Putamen (tissue), 1 donor: ENCODE data around the gene KCNH5.

Experiments used
- DNase-seq: peaks from one replicate; pipeline ENCODE4 v3.0.0-alpha.2; 2016; ENCODE audit warnings: low spot score

Gene KCNH5

DNA sequence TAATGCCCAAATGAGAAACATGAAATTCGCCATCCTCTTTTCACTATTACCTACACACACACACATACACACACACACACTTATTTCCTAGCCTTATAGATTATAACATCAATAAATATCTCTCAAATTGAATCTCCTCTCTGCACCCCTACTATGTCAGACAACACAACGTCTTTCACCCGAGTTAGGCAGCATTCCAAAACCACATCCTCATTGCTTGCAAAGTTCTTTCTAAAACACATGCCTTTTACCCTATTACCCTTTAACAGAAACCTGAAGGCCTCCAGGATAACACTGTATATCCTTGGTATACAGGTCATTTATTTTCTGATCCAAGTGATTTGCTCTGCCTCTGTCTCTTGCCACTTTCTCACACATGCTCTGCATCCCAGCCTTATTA lies 56.3 kb downstream of the KCNH5 start:
- no peak for DNase-seq

DNA sequence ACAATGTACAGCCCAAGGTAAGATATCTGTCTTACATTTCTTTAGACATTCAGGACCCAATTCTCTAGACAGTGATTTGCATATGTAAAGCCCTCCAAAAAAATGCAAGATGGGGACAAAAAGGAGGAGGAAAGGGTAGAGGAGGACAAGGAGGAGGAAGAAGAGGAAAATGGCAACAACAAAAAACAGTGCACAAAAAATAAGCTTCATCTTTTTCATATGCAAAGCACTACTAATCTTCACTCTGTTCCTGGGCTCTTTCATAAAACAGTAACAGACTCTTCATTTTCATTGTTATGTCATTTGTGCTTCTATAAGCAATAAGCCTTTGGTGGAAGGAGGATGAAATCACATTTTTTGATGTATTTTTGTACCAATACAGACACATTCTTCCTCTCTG lies 61.4 kb downstream of the KCNH5 start:
- no peak for DNase-seq

DNA sequence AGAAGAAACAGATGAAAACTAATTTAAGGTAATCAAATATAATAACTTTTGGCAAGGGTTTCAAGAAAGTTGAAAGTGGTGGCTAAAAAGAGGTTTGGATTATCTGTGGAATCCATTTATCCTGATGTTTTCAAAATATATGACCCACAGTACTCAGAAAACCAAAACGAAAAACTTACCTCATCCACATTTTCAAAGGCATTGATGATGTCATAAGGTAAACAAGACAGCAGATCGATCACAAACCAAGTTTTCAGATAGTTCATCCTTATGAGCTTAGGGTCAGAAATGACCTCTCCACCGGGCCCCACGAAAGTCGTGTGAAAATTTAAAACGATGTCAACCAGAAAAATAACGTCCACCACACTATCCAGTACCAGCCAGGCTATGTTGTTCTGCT lies 64.6 kb downstream of the KCNH5 start:
- no peak for DNase-seq

DNA sequence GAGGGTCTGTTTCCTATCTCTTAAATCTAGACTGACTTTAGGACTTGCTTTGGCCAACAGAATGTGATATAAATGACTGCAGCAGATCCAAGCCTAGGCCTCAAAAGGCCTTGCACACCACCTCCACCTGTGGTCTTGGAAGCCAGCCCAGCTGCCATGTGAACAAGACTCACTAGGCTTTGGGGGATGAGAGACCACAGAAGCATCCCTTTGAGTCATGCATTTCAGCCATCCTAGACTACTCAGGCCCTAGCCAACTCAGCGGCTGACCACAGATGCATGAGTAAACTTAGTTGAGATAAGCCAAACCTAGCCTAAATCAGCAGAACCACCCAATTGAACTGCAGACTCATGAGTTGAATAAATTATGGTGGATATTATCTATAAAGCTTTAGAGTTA lies 87.7 kb downstream of the KCNH5 start:
- no peak for DNase-seq

DNA sequence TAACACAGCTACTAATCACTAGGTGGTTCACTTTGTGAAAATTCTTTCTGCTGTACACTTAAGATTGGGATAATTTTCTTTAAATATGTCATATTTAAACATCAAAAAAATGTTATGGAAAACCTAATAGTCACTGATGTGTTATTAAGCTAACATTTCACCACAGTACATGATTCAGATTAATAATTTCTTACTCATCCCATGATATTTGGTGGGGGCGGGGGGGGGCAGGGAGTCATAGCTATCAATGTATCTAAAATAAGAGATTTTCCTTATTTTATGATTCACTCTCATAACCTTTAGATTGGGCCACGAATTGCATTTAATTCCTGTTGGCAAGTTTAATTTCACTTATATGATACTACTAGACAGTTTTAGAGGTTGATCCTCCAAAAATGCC lies 88.8 kb downstream of the KCNH5 start:
- DNase-seq: no peak

DNA sequence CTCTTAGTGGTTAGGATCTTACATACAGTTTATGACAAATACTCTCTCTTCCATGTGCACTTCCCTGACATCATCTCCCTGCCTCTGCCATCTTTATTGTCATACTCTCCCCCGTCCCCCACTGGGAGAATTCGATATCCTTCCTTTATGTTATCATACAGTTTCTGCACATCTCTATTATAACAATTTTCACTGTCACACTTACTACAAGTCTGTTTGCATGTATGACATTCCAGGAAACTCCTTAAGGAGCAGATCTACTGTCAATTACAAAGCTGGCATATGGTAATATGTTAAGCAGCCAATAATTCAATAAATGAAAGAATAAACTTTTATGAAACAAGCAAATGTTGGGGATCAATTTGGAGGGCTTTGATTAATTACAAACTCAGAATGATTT lies 91.1 kb downstream of the KCNH5 start:
- DNase-seq: no peak

DNA sequence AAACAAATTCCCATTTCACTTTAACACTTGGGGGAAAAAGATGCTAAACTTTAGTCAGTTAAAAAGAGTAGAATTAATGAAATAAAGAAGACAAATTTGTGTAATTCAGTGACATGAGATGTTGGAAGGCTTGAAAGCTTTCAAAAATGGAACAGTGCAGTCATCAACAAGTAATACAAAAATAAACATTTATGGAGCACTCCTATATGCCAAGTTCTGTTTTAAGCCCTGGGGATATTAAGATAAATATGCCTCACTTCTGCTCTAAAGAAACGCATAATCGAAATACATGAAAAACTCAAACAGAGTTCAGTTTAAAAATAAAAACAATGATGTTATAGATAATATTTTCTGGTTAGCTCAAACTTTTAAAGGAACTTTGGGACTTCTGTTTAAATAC lies 93.0 kb downstream of the KCNH5 start:
- no peak for DNase-seq

DNA sequence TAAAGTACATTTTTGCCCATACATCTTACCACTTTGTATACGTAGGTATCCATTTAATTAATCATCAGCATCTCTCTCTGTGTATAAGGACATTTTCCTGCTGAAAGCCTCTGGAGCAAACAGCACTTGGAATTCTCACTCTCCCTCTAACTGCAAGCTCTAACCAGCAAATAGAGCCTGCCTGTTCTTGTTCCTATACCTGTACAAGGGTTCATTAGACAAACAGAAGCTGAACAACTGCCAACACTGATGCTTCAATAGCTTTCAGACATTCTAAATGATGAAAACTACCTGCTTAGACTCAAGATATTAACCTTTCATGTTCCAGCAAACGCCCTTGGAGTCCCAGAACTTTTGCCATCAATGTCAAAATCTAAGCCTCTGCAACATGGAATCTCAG lies 98.0 kb downstream of the KCNH5 start:
- no peak for DNase-seq

DNA sequence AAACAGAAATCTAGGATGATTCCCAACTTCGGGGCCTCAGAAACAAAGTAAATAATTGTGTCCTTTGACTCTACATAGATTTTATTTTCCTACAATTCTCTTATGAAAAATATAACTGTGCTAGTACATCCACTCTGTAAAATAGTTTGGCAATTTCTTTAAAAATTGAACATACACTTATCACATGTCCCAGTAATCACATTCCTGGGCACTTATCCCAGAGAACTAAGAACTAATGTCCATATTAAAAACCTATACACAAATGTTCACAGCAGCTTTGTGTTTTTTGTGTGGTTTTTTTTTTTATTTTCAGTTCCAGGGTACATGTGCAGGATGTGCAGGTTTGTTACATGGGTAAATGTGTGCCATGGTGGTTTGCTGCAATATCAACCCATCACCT lies 99.0 kb downstream of the KCNH5 start:
- no peak for DNase-seq

DNA sequence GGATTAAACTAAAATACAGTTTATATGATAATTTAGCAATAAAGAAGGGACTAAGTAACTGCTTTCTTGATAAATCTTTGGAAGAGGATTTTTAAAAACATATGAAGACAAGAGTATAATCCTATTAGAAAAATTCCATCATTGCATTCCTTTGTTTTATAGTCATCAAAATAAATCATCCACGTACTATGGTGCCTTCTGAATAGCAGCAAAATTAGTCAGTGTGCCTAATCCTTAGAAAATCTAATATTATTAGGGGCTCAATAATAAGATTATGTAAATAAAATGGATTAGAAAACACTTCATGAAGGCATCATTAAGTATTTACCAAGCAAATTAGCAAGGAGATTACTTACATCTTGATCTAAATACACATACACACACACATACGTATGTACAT lies 102.1 kb downstream of the KCNH5 start:
- DNase-seq: no peak

DNA sequence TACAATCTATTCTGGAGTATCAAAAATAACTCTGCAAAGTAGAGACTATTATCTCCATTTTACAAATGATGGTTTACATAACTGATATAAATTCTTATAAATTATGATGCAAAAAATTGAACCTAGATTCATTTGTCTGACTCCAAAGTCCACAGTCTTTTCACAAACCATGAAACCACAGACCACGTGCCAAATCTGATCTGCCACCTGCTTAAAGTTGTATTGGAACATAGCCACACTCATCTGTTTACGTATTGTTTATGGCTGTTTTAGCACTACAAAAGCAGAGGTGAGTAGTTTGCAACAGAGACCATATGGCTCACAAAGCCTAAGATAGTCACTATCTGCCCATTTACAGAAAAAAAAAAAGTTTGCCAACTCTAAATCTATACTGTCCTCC lies 105.3 kb downstream of the KCNH5 start:
- DNase-seq: no peak

DNA sequence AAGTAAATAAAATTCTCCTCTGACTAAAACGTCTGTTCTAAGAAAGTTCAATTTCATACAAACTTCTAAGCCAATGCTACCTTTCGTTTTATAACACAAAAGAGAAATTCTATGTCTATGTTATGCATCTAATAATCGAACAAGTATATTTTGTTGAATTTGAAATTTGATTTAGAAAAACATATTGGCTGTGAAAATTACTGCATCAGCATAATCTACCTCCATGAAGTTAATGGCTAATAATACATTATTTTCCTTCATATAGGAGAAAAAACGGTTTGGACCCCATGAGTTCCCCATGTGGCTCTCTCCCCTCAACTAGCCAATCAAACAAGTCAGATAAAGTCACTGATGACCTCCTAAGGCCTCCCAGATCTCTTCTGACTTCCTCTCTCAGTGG lies 106.5 kb downstream of the KCNH5 start:
- DNase-seq: no peak

DNA sequence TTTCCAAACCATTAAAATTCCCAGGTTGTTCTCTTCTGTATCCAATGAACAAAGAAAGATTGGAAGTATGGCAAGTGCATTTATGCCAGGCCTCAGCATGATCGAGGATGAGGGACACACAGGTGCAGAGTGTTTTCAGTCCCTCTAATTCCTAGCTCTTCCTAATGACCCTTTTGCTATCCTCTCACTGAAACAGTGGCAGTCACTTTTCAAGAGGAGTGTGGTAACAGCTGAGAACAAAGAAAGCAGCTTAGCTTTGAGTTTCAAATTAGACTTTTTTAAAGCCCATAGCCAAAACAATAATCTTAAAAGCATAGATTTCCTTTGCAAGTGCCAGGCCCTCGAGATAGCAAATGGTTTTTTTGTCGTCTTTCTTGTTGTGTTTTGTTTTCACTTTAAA lies 110.8 kb downstream of the KCNH5 start:
- DNase-seq: no peak

DNA sequence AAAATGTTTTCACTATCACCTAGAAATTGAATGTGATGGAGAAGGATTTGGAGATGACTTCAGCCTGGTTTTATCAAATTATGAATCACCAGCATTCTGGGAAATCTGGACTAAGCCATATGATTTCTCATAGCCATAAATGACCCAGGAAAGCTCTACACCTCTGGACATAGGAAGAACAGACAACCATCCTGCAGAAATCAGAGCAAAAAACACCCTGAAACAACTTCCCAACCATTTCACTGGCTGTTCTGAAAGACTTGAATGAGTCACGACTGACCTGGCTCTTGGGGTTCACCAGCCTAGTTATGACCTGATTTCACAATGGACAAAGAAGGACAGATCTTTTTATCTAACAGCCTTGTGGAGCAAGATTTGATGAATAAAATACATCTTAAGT lies 123.8 kb downstream of the KCNH5 start:
- DNase-seq: no peak

DNA sequence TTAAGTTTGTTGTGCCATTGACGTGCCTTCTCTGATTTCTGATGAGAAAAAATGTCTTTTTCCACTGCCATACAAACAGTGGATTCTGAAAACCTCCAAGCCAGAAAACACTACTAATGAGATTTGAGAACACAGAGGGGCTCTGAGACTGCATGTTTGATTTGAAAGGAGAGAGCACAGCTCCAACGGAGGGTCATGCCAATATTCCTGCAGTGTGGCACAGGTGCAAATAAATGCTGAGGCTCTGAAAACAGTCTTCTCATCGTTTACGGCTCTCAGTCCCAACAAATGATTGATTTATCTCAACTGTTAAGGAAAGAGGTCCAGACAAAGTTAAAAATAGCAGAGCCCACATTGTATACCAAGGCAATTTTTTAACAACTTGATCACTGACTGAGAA lies 128.7 kb downstream of the KCNH5 start:
- DNase-seq: no peak

DNA sequence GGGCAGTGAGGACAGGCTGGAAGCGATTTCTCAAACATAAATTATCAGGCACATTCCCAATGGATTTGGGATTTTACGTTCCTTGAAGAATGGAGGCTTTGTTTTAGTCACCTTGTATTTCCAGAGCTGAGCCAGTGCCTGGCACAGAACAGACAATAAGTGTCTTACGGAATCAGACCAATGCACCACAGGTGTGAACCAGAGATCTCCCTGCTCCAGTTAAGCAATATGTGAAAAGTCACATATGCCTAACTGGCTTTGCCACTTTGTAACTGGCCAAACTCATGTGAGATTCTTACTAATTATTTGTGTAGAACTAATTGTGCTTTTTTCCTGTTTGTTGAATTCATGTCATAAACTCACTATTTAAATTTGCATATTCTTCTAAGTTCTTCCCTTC lies 130.4 kb downstream of the KCNH5 start:
- no peak for DNase-seq

DNA sequence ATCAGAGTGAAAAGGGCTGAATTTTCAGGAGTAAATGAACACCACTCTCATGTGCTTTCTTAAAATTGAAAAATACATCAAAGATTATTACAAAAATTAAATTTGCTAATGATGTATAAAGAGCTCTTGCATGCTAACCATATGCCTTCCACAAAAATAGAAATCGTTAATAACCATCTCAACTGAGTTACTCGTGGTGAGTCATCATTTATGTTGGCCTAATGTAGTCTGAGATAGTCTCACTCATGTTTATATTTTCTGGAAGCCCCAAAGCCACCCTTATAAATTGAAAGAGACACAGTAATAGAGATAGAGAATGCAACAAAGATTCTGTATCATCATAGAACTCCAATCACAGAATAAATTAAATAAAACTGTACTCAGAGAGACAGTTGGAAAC lies 131.2 kb downstream of the KCNH5 start:
- no peak for DNase-seq

DNA sequence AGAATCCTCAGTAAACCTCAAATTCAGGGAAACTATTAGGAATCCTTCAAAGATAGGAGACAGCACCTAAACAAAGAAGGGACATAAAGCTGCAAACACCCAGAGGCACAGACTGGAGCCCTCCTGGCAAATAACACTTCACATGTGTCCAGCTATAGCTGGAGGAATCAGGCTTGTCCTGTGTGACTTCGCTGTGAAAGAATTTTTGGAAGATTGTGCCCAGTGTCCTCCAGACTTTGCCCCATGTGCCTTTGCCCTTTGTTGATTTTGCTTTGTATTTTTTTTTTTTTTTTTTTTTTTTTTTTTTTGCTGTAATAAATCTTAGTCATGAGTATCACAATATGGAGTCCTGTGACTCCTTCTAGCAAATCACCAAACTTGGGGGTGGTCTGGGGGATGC lies 136.8 kb downstream of the KCNH5 start:
- no peak for DNase-seq

DNA sequence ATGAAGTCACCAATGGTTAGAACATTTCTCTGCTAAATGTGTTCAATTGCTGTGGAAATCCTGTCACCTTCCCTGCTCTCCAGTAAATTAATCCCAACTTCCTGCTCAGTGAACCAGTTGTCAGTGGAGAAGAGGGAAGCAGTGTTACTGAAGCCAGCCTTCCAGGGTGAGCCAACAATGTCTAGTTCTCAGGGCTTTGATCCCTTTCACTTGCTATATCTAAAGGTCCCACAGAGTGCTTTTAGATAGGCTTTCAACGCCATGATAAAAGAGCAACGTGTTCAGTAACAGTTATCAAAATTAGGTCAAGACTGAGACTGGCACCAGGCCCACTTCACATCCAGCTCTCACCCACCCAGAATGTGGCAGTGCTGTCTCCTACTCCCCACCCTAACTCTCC lies 139.7 kb downstream of the KCNH5 start:
- DNase-seq: no peak

DNA sequence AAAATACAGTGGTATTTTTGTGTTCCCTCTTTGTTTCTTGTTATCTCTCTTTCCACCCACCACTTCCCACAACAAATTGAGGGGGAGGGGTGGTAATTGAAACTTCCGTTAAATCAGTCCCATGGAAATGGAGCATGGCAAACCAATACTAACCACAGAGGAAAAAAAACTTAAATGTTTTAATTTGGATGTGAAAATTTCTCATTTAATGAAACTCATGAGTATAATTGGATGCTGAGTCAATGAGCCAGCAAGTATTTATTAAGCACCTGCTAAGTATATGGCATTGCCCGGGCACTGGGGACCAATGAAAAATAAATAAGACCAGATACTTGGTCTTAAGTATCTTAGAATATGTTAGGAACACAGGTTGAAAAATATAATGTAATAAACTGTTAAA lies 147.5 kb downstream of the KCNH5 start:
- DNase-seq: no peak

DNA sequence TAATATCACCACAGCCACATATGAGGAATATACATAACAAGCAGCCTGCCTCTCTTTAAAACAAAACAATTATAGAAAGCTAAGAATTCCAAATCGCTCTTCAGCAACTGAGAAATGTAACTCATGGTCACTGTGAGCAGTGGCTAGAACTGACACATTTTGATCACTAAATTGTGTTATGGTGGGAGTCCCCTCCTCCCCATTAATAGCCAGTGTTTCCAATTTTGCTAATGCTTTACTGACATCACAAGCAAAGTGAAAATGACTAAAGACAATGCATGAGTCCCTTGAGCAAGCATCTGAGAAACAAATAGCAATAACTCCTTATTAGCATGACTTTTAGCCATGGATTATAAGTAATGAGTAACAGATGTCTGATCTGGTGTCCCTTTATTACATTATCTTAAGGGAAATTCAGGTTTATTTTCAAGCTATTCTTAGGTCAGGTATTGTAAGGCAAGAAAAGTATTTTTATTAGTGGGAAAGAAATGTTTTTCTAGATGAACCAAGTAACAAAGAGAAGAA lies 148.3 kb downstream of the KCNH5 start:
- DNase-seq: no peak

DNA sequence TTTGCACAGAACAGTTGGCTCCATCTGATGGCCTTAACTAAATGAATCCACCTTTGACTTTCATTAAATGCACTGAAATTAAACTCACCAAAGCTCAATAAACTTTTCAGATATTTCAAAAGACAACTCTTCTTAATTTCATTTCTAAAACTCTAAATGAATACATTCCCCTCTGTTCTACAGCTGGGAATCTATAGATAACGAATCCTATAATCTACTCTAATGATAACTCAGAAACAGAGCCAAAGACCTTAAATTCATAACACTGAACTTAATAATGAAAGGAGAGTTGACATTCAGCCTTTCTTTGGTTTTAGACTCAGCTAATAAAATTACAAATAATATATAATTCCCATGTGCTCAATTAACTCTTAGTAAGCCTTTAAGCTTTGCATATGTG lies 150.5 kb downstream of the KCNH5 start:
- DNase-seq: no peak

DNA sequence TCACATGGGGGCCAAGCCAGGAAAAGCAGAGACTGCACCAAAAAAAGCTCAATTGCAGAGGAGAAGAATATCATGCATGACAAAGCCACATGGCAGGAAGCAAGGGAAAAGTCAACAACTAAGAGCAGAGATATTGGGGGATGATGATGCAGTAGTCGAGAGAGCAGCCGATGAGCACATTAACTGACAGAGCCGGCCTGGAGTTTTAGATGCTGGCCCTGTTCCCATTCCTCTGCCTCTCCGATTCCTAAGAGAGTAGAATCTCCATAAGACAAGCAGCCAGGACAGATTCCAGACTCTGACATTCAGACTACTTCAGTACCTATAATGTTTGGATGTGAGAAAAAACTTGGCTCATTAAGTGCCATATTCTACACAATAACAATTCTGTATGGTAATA lies 155.9 kb downstream of the KCNH5 start:
- no peak for DNase-seq

DNA sequence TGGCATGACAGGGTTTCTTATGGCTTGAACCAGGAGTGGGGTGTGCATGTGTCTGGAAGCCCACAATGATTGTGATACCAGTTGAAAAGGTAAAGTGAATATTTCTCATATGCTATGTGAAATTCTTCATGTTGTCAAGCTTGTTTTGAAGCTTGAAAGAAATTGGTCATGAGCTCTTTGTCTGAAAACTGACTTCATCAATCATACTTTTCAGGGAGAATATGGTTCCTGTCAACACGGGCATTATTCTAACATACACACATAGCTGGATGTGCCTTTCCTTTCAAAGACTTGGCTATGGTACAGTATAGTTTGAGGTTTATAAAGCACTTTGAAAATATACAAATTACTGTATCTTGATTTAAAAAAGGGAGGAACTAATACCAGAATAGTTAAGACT lies 158.8 kb downstream of the KCNH5 start:
- DNase-seq: no peak

DNA sequence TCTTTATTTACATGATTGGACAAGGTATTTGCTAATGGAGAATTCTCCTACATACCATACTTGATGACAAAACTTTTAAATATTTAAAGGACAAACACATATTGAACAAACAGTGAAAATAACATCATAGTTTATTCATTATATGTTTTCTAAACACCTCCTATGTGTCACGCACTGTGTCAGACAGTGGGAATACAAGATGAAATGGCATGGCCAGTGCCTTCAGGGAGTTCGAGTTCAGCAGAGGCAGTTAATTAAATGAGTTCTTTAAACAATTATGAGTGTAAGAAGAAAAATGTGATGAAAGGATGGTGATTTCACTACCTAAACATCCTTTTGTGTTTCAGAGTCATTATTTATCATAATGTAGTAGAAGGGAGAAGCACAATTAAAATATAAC lies 159.8 kb downstream of the KCNH5 start:
- DNase-seq: no peak
